Liver (tissue), 9 donors: Measurements from ENCODE around the gene IGF2BP2. TPM values are rescaled to one million over a fixed set of nuclear protein-coding genes. Genes with fewer than 3 reads are reported as not detected.

ENCODE experiments used
- DNase-seq: peaks from one replicate; pipeline ENCODE4 v3.0.0-alpha.2; 2017; ENCODE audit warnings: low spot score
- H3K27ac ChIP-seq, 2 donors: one replicate each; pipeline ENCODE4 v1.7.0; 2013; ENCODE audit warnings: inconsistent platforms in 2 of 2, low read length in 2 of 2, control low read depth in 1 of 2, low read depth in 1 of 2, mild to moderate bottlenecking in 1 of 2
- H3K27me3 ChIP-seq, 4 donors: one replicate each; pipeline versions ENCODE4 v1.6.1 to v1.7.0; 2013; ENCODE audit warnings: low read length in 3 of 4, inconsistent platforms in 1 of 4, mild to moderate bottlenecking in 1 of 4, moderate library complexity in 1 of 4; ENCODE audit not compliant: control insufficient read depth in 4 of 4, insufficient read depth in 4 of 4
- H3K36me3 ChIP-seq, 4 donors: one replicate each; pipeline versions ENCODE4 v1.6.1 to v1.7.0; 2013; ENCODE audit warnings: low read length in 3 of 4, mild to moderate bottlenecking in 3 of 4, low read depth in 1 of 4, moderate library complexity in 1 of 4; ENCODE audit not compliant: control insufficient read depth in 4 of 4, insufficient read depth in 3 of 4
- H3K4me1 ChIP-seq, 4 donors: one replicate each; pipeline versions ENCODE4 v1.6.1 to v1.7.0; 2013; ENCODE audit warnings: low read length in 3 of 4, mild to moderate bottlenecking in 3 of 4, moderate library complexity in 1 of 4; ENCODE audit not compliant: control insufficient read depth in 4 of 4, insufficient read depth in 4 of 4
- H3K4me3 ChIP-seq, 3 donors: one replicate each; pipeline versions ENCODE4 v1.6.1 to v1.7.0; 2013; ENCODE audit warnings: low read length in 3 of 3, control low read depth in 1 of 3, low read depth in 1 of 3, mild to moderate bottlenecking in 1 of 3
- H3K9ac ChIP-seq, 2 donors: one replicate each; pipeline ENCODE4 v1.7.0; 2013; ENCODE audit warnings: low read length in 2 of 2, mild to moderate bottlenecking in 2 of 2, moderate library complexity in 2 of 2, control low read depth in 1 of 2, low read depth in 1 of 2
- H3K9me3 ChIP-seq, 4 donors: one replicate each; pipeline versions ENCODE4 v1.6.1 to v1.7.0; 2013; ENCODE audit warnings: low read length in 3 of 4; ENCODE audit not compliant: control insufficient read depth in 4 of 4
- ATF3 ChIP-seq: IDR thresholded peaks from 2 replicates; pipeline ENCODE4 v1.6.1; 2016; ENCODE audit warnings: antibody characterized with exemption
- CTCF ChIP-seq: fragments of 150-350 bp; IDR thresholded peaks from 2 replicates; pipeline ENCODE4 v1.5.1; 2017; ENCODE audit warnings: improper control_type of control experiment, low read depth, low read length; ENCODE audit not compliant: missing input control
- EGR1 ChIP-seq, 2 donors: IDR thresholded peaks; 2 replicates each; pipeline ENCODE4 v1.6.1; 2016 to 2018; ENCODE audit warnings: antibody characterized with exemption in 2 of 2, low read depth in 2 of 2
- FOXA1 ChIP-seq: IDR thresholded peaks from 2 replicates; pipeline ENCODE4 v1.6.1; 2016; ENCODE audit warnings: antibody characterized with exemption
- FOXA2 ChIP-seq: IDR thresholded peaks from 2 replicates; pipeline ENCODE4 v1.6.1; 2016; ENCODE audit warnings: antibody characterized with exemption
- GABPA ChIP-seq, 2 donors: IDR thresholded peaks in 1 of 2; conservative IDR thresholded peaks in 1 of 2; 2 replicates each; pipeline ENCODE4 v1.6.1; 2016; ENCODE audit warnings: antibody characterized with exemption in 2 of 2, mild to moderate bottlenecking in 1 of 2, moderate library complexity in 1 of 2
- HNF4A ChIP-seq, 2 donors: conservative IDR thresholded peaks; 2 replicates each; pipeline ENCODE4 v1.6.1; 2016; ENCODE audit warnings: antibody characterized with exemption in 2 of 2, mild to moderate bottlenecking in 2 of 2
- HNF4G ChIP-seq: IDR thresholded peaks from 2 replicates; pipeline ENCODE4 v1.6.1; 2016; ENCODE audit warnings: antibody characterized with exemption
- JUND ChIP-seq, 2 donors: IDR thresholded peaks; 2 replicates each; pipeline ENCODE4 v1.6.1; 2016; ENCODE audit warnings: antibody characterized with exemption in 2 of 2
- MAX ChIP-seq: IDR thresholded peaks from 2 replicates; pipeline ENCODE4 v1.6.1; 2016; ENCODE audit warnings: antibody characterized with exemption
- NR2F2 ChIP-seq: IDR thresholded peaks from 2 replicates; pipeline ENCODE4 v1.6.1; 2016; ENCODE audit warnings: antibody characterized with exemption
- RAD21 ChIP-seq, 2 donors: IDR thresholded peaks; 2 replicates each; pipeline ENCODE4 v1.6.1; 2016; ENCODE audit warnings: antibody characterized with exemption in 2 of 2, mild to moderate bottlenecking in 2 of 2
- REST ChIP-seq: IDR thresholded peaks from 2 replicates; pipeline ENCODE4 v1.6.1; 2016; ENCODE audit warnings: antibody characterized with exemption, mild to moderate bottlenecking
- RXRA ChIP-seq, 2 donors: IDR thresholded peaks; 2 replicates each; pipeline ENCODE4 v1.6.1; 2017 to 2018; ENCODE audit warnings: antibody characterized with exemption in 2 of 2, mild to moderate bottlenecking in 1 of 2
- SP1 ChIP-seq: IDR thresholded peaks from 2 replicates; pipeline ENCODE4 v1.6.1; 2018; ENCODE audit warnings: antibody characterized with exemption, mild to moderate bottlenecking
- TAF1 ChIP-seq: conservative IDR thresholded peaks from 2 replicates; pipeline ENCODE4 v1.6.1; 2016; ENCODE audit warnings: antibody characterized with exemption, mild to moderate bottlenecking
- YY1 ChIP-seq: IDR thresholded peaks from 2 replicates; pipeline ENCODE4 v1.6.1; 2016; ENCODE audit warnings: antibody characterized with exemption, mild to moderate bottlenecking
- ZBTB33 ChIP-seq: IDR thresholded peaks from 2 replicates; pipeline ENCODE4 v1.6.1; 2016; ENCODE audit warnings: antibody characterized with exemption
- WGBS: extraction: QIAGEN DNeasy Blood & Tissue Kit; methylation state at CpG from one replicate; pipeline ENCODE4 v1.1.7; 2013; 5-methylcytosine and 5-hydroxymethylcytosine counted together
- polyA plus RNA-seq, 2 donors: library from polyadenylated mRNA; stranded (reverse) in 1 of 2; unstranded in 1 of 2; fragments of 200-250 nt in 1 of 2; fragments of >200 nt in 1 of 2; fragmentation: Nextera tagmentation in 1 of 2; extraction: Ambion mirVana in 1 of 2; gene quantifications; one replicate each; pipeline versions ENCODE4 v1.2.1 to v1.2.3, GENCODE V29; 2013 to 2015
- total RNA-seq, 2 donors: library from RNA; depleted of rRNA; stranded (reverse); fragments of >200 nt; gene quantifications; one replicate each; pipeline ENCODE4 v1.2.3, GENCODE V29; 2014
- donor health status: healthy.
- donor health status: healthy.
- donor health status: healthy.
- donor health status: healthy.
- donor health status: healthy.

The IGF2BP2 gene
- total and polyA plus RNA-seq, 4 donors = 0.67 to 35.0 (median 1.7) TPM

GRCh38 chr3:185823078-185824044 lies 1.5 kb downstream of the IGF2BP2 start:
- peak; percentile 76 for DNase-seq
- no peaks in the 10 kb centered on the region for H3K9me3 ChIP-seq
- H3K9ac ChIP-seq = peak overlapping the region; percentile 36 to 49
- peak overlapping the region in 2 of 3 donors; percentile 39 to 85 for H3K4me3 ChIP-seq
- H3K36me3 ChIP-seq = no peaks in the 10 kb centered on the region
- 1% methylated on average over 84 of the region's 84 CpGs for WGBS
- peak overlapping the region in 1 of 2 donors; percentile 47 for H3K27ac ChIP-seq
- TF ChIP-seq JUND (IDR thresholded peaks at IDR 0.05) (no peak), HNF4A (conservative IDR thresholded peaks at IDR 0.05) (no peak), TAF1 (no peak), SP1 (no peak), CTCF (no peak), RAD21 (IDR thresholded peaks at IDR 0.05) (no peak), ZBTB33 (no peak), FOXA1 (no peak), MAX (no peak), NR2F2 (no peak), YY1 (no peak)
- H3K4me1 ChIP-seq = peaks cover 9 to 27% (median 19%) of the 10 kb centered on the region in 4 donors
- H3K27me3 ChIP-seq = peaks cover 0 to 9% (median 3%) of the 10 kb centered on the region in 4 donors

- Histone ChIP-seq H3K27ac (no peak overlapping the region), H3K36me3 (no peaks in the 10 kb centered on the region), H3K4me3 (peak overlapping the region in 2 of 3 donors; percentile 39 to 85), H3K27me3 (peaks cover 0 to 13% (median 4%) of the 10 kb centered on the region in 4 donors), H3K4me1 (peaks cover 9 to 27% (median 19%) of the 10 kb centered on the region in 4 donors), H3K9me3 (no peaks in the 10 kb centered on the region), H3K9ac (peak overlapping the region in 1 of 2 donors; percentile 36)
- WGBS = 20% methylated on average over 9 of the region's 9 CpGs
- no peak for TF ChIP-seq EGR1 (IDR thresholded peaks at IDR 0.05; ENCODE audit: low read depth in 2 of 2)
- no peak for TF ChIP-seq JUND (IDR thresholded peaks at IDR 0.05)
- no peak for TF ChIP-seq HNF4G
- TF ChIP-seq RXRA (IDR thresholded peaks at IDR 0.05) = no peak
- TF ChIP-seq HNF4A (conservative IDR thresholded peaks at IDR 0.05) = no peak
- TF ChIP-seq YY1 = no peak
- no peak for TF ChIP-seq FOXA2
- TF ChIP-seq FOXA1 = no peak
- no peak for TF ChIP-seq ZBTB33
- no peak for TF ChIP-seq TAF1
- no peak for TF ChIP-seq GABPA (IDR thresholded peaks at IDR 0.05 in 1 of 2, conservative IDR thresholded peaks at IDR 0.05 in 1 of 2)
- no peak for TF ChIP-seq RAD21 (IDR thresholded peaks at IDR 0.05)
- TF ChIP-seq NR2F2 = no peak
- no peak for TF ChIP-seq MAX
- no peak for TF ChIP-seq ATF3
- no peak for TF ChIP-seq REST
- TF ChIP-seq SP1 = no peak
- no peak for DNase-seq
Measured at GRCh38 chr3:185822221-185823000, 2.4 kb downstream of the IGF2BP2 start.
